GM12873 (cell line): Measurements from ENCODE around the gene ASTN2.

Experiments
- CTCF ChIP-seq: IDR thresholded peaks from 2 replicates; pipeline ENCODE4 v1.5.1; 2012; ENCODE audit warnings: low read depth, mild to moderate bottlenecking, moderate library complexity, low read length, control low read depth; ENCODE audit not compliant: insufficient read depth; ENCODE audit errors: missing control alignments

The ASTN2 gene

GRCh38 chr9:116491219-116491618 is 923.6 kb downstream of the ASTN2 start:
- no peak for TF ChIP-seq CTCF

DNA sequence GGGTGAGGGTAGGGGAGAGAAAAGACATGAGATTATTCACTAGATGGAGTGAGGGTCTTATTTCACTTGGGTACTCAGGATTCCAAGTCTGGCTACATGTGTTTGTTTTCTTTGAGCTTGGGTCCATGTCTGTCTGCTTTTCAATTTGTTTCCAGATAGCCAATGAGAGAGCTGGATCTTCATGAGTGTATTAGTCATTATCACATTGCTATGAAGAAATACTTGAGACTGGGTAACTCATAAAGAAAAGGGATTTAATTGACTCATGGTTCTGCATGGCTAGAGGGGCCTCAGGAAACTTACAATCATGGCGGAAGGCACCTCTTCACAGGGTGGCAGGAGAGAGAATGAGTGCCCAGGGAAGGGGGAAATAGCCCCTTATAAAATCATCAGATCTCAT is 924.5 kb downstream of the ASTN2 start:
- TF ChIP-seq CTCF = no peak

GRCh38 chr9:116488373-116488772 is 926.5 kb downstream of the ASTN2 start:
- no peak for TF ChIP-seq CTCF

- TF ChIP-seq CTCF = no peak
These were observed 930.3 kb downstream of the ASTN2 start for GRCh38 chr9:116484492-116485061.

DNA sequence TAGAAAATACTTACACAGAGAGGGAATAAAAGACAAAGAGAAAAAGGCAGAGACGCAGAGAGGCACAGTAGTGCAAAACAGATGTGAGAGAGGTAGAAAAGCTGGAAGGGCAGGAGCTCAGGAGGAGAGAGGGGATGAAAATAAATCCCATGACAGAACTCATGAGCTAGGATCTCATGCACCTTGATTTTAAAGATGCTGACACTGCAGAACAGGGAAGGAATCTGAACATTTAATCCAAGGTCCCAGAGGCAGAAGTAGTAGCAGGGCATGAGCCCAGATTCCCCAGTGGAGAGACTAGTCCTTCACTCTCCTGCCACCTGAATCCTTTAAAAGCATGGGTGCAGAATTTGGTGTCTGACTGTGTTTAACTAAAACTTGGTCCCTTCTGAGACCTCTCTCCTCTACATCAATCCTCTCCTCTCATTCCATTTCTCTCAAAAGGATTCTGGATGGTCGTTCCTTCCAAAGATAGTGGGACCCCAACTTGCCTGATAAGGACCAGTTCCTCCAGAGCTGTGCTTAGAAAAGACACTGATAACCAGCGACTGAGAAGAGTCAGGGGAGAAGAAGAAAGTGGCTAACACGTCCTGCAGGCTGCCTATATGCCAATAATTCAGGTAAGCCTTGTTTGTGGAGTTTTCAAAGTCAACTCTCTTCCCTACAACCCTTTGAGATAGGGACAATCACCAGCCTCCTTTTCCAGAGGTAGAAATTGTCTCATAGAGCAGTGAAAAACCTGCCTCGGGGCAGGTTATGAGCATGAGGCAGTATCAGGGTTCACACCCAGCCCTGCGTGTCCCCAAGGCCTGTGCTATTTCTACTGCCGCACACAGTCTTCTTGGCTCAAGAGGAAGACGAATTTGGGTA is 931.0 kb downstream of the ASTN2 start:
- no peak for TF ChIP-seq CTCF

DNA sequence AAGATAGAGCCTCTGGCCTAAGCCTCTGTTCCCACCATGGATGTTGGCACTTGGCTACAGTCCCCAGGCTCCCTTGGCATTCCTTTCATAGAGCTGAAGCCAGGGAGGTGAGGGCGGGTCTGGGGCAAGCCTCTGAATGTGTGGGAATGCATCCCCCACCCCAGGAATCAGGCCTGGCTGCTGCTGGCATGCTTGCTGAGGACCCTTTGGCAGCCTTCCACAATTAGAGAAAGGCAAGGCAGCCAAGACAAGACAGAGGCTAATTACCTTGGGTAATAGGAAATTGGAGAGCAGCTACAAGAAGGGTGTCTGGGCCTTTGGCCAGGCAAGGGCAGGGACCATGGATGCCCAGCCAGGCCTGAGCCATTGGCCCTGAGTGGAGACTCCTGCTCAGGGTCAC is 932.1 kb downstream of the ASTN2 start:
- no peak for TF ChIP-seq CTCF

- TF ChIP-seq CTCF = no peak
These were observed 934.2 kb downstream of the ASTN2 start for GRCh38 chr9:116480700-116481099.
